ENCODE measurements around the gene MATN4.

Gene MATN4

GRCh38 chr20:45340951-45341350 lies 32.9 kb upstream of the MATN4 start:
- DNase-seq, result no peak

GRCh38 chr20:45340236-45340847 lies 32.2 kb upstream of the MATN4 start:
- DNase-seq, result no peak

GRCh38 chr20:45339799-45340198 lies 31.7 kb upstream of the MATN4 start:
- DNase-seq, result no peak

GRCh38 chr20:45339084-45339483 lies 31.0 kb upstream of the MATN4 start:
- DNase-seq, result no peak

GRCh38 chr20:45338121-45339030 lies 30.3 kb upstream of the MATN4 start:
- no peak for DNase-seq

- DNase-seq, result no peak
These were observed 29.4 kb upstream of the MATN4 start for GRCh38 chr20:45337367-45338120.

GRCh38 chr20:45336530-45337366 lies 28.6 kb upstream of the MATN4 start:
- no peak for DNase-seq

- no peak for DNase-seq
These were observed 22.4 kb upstream of the MATN4 start for GRCh38 chr20:45330476-45330875.

GRCh38 chr20:45329497-45330319 lies 21.6 kb upstream of the MATN4 start:
- no peak for DNase-seq

GRCh38 chr20:45328451-45328850 lies 20.4 kb upstream of the MATN4 start:
- DNase-seq, result no peak

- DNase-seq, result no peak
These were observed 17.3 kb upstream of the MATN4 start for GRCh38 chr20:45325371-45325770.

- DNase-seq, result no peak
These were observed 15.6 kb upstream of the MATN4 start for GRCh38 chr20:45323731-45324130.

- DNase-seq, result no peak
These were observed 14.9 kb upstream of the MATN4 start for GRCh38 chr20:45322952-45323383.

GRCh38 chr20:45320948-45321595 lies 13.0 kb upstream of the MATN4 start:
- no peak for DNase-seq

GRCh38 chr20:45318948-45319347 lies 10.8 kb upstream of the MATN4 start:
- DNase-seq, result no peak

- DNase-seq, result no peak
These were observed 10.4 kb upstream of the MATN4 start for GRCh38 chr20:45318386-45318939.

- DNase-seq, result no peak
These were observed 9.7 kb upstream of the MATN4 start for GRCh38 chr20:45317826-45318225.

GRCh38 chr20:45316150-45317080 lies 8.3 kb upstream of the MATN4 start:
- DNase-seq, result no peak

GRCh38 chr20:45315672-45316071 lies 7.6 kb upstream of the MATN4 start:
- DNase-seq, result no peak

GRCh38 chr20:45313943-45314342 lies 5.8 kb upstream of the MATN4 start:
- no peak for DNase-seq

All from activated CD4-positive, alpha-beta T cell treated with anti-CD3 and anti-CD28 coated beads for 4 hours (primary cell).